Measurements from ENCODE around the gene PGA4.
"Not testable (repeated sequence)": the region's sequence is repeated elsewhere in the genome, so short reads cannot be mapped to it uniquely, and the experiment has no call there.

Gene PGA4

DNA sequence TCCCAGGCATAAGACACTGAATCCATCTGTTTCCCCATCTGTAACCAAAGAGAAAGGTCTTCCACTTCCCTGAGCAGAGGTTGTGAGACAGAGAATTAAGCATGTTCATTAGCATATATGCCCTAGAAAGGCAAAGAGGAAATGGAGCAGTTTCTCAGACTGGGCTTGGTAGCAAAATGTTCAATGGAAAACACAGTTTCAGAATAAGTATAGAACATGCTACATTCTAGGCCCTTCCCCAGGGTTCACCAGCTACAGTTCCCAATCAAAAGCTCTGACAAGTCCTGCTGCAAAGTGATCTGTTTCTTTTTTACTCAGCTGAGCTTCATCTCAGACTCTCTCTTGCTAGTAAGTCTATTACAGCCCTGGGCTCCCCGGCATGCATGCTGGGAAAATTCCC, 30.2 kb downstream of the PGA4 start:
- not testable (repeated sequence) for DNase-seq

DNA sequence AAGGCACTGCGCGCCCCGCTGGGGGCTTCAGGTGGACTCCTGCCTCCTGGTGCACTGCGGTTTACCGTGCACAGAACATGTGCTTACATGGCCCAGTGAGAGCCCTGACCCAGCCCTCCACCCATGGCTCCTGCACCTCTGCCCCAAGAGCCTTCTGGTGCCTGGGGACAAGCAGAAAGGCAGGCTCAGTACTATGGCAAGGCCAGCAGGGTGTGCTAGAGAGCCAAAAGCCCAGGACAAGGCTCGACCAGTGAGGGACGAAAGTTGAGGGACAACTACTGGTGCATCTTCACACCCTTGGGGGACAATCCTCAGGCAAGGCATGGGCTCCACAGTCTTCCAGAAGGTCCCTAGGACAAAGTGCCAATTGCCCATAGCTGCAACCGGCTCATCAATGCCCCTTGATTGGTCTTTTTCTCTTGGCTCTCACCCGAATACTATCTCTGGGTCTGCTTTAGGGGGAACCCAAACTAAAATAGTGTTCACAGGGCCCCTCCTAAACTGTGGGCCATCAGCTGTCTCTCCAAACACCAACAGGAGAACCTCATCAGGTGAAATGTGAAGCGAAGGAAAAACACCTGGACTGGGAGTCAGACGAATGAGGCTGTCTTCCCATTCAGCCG, 32.4 kb downstream of the PGA4 start:
- DNase-seq = peak; percentile 46

DNA sequence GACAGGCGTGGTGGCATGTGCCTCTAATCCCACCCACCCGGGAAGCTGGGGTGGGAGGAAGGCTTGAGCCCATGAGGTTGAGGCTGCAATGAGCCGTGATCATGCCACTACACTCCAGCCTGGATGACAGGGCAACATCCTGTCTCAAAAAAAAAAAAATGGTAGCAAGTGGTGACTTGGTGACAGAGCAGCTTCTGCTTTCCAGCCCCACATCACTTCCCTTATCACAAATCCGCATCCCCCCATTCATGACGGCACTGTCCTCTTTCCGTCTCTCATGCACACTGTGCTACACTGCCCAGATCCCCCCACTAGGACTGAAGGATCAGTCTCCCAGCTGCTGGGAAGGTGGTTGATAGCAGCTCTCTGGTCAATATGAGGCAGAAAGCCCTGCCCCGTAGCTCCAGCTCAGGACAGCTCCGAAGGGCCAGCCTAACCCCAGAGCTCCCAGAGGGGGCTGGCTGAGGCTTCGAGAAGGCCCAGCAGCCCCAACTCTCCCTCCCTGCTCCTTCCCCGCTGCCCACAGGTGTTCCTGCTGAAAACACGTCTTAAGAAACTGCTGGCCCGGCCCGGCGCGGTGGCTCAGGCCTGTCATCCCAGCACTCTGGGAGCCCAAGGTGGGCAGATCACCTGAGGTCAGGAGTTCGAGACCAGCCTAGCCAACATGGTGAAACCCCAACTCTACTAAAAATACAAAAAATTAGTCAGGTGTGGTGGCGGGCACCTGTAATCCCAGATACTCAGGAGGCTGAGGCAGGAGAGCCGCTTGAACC, 34.7 kb downstream of the PGA4 start:
- no peak for DNase-seq

DNA sequence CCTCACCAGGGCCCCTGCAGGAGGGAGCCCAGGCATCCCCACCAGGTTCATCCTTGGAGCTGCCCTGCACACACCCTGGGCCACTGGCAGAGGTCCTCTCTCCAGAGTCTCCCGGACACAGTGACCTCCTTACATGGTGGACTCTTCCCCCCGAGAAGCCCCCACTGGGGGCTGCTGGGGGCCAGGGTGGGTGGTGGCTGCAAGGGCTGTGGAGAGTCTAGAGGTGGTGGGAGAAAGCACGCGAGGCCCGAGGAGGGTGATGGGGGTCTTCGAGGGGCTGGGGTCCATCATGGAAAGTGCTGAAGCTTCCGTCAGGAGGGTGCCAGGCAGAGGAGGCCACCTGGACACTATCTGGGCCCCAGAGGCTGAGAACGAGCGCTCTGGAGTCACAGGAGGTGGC, 36.4 kb downstream of the PGA4 start:
- no peak for DNase-seq

DNA sequence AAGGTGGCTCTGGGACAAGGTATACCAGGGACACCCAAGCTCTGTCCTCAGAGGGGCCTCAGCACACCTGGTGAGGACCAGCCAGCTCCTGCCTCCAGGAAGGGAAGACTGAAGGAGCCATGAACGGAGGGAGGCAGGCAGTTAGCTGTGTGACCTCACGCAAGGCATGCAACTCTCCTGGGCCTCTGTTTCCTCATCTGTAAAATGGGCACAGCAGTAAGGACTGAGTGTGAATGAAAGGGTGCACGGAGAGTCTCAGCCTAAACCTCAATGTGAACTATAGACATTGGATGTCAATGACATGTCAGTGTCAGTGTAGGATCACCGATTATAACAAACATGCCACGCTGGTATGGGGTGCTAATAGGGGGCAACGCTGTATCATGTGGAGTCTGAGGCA, 37.2 kb downstream of the PGA4 start:
- no peak for DNase-seq

DNA sequence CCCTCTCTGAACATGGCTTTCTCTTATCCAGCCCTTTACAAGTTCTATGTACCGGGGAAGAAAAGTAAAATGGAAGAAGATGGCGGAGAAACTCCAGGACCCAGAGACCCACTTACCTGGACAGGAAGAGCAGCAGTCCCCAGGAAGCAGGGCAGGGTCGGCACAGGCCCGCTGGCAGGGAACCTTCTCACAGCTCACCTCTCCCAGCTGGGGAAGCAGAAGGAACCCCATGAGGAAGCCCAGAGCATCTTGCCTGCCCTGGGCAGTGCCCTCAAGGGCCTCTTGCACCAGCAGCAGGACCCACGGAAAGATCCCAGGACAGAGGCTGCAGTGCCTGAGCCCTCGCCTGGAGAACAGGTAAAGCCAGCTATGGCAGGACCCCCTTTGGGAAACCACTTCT, 42.2 kb downstream of the PGA4 start:
- no peak for DNase-seq

DNA sequence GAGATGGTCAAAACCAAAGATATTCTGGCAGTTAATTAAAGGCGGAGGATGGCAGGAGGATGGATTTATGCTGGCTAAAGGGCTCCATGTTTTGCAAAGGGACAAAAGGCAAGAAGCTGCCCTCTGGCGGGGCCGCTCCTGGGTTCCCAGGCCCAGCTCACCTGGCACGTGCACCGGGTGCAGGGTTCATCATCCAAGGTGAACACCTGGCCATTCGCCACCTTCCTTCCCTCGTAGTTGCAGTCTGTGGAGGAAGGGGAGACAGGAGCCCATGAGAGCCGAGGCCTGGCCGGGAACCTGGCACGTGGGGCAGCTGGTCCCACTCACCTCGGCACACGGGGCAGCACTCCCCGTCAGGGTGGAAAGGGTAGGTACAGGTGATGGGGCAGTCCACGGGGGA, 42.6 kb downstream of the PGA4 start:
- no peak for DNase-seq

DNA sequence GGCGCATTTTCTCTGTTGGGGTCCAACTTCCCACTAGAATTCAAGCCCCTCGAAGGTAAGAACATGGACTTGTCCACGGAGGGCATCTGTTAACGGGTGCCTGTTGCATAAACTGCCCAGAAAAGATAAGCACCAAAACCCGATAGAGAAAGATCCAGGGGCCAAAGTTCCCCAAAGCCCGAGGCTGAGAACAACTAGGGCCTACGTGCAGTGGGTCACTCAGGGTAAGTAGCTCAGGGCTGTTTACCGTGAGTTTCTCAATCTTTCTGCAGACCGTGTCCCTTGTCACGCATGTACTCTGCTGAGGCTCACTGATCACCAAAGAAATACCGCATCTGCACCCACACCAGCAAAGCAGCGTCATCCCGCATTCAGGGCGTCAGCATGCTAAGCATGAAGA, 43.2 kb downstream of the PGA4 start:
- DNase-seq = no peak

DNA sequence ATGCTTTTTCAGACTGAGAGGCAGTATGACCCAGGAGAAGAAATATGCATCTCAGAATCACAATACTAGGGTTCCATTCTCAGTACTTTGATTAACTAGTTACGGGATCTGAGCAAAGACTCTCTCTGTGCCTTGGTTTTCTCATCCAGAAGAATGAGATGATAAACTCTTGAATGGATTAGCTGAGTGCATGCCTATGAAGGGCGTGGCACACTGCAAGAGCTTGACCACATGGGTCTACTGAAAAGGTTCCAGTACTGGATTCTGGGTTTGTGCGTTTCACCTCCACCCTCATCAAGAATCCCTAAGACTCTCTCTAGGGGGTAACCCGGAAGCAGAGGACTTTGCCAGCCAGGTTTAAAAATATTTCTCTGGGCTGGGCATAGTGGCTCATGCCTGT, 44.5 kb downstream of the PGA4 start:
- DNase-seq = no peak

DNA sequence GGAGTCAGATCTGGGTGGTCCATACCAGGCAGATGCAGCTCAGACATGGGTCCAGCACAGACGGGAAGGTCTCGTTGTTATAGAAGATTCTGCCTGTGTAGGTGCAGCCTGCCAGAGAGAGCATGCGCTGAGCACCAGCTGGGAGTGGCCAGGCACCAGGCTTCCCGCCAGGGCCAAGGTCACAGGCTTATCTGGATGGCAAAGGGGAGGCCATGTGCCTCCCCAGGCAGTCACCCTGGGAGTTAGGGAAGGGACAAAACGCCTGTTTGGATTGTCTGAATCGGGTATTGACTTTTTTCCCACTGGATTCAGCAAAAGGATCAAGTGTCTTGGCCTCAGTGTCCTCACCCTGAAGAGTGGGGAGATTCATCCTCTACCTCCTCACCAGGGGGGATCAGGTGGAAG, 45.3 kb downstream of the PGA4 start:
- no peak for DNase-seq

DNA sequence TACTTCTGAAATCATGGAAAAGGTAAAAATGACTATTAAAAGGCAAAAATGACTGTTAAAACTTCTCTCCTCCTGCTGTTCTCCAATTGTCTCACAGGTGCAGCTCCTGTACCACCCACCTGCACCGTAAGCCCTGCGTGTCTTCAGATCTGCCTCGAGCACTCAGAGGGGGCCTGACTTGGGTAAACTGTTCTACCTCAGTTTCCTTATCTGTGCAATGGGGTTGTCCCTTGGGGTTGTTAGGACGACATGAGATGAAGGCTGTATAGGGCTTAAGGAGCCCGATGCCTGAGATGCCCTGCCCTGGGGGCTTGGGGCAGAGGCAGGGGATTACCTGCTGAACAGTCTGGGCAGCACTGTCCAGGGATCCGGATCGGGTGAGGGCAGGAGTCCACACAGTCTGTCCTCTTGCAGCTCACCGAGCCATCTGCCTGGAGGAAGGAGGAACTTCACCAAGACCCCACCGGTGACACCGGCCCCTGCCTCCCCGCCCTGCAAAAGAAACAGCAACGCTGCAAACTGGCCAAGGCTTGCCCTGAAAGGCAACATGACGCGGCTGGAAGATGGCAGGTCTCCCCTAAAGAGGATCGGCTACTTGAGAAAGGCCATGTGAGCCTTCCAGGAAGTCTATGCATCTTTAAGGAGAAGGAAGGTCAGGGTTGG, 46.6 kb downstream of the PGA4 start:
- no peak for DNase-seq

DNA sequence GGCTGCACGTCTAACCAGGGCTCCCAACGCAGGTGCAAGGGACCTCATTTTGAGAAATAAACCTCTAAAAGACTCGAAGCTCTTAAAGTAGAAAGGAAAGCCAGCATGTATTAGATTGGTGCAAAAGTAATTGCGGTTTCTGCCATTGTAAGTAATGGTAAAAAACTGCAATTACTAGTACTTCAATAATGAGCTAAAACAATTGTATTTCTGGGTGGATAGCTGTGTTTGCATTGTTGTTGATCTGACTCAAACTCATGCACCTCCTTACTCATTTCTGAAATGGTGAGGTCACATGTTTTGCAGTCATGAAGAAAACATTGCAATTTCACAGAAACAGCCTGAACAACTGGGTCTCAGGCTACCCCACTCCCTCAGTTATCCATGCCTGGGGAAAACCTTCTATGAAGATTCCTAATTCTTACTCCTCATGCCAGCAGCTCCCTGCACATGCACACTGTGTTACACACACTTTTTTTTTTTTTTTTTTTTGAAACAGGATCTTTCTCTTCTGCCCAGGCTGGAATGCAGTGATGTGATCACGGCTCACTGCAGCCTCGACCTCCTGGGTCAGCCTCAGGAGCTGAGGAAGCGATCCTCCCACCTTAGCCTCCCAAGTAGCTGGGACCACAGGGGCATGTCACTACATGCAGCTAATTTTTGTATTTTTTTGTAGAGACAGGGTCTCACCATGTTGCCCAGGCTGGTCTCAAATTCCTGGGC, 48.4 kb downstream of the PGA4 start:
- no peak for DNase-seq

DNA sequence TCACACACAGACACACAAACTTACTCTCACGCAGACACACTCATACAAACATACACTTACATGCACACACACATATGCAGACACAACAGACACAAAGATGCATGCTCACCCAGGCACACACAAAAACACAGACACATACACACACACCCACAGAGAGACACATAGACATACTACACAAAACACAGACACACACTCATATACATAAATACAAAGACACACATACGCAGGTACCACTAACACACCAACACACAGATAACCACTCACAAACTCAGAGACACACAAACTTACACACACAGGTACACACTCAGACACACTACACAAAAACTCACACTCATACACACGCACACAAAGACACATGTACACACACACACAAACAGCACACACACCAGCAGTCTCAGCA, 50.6 kb downstream of the PGA4 start:
- no peak for DNase-seq

DNA sequence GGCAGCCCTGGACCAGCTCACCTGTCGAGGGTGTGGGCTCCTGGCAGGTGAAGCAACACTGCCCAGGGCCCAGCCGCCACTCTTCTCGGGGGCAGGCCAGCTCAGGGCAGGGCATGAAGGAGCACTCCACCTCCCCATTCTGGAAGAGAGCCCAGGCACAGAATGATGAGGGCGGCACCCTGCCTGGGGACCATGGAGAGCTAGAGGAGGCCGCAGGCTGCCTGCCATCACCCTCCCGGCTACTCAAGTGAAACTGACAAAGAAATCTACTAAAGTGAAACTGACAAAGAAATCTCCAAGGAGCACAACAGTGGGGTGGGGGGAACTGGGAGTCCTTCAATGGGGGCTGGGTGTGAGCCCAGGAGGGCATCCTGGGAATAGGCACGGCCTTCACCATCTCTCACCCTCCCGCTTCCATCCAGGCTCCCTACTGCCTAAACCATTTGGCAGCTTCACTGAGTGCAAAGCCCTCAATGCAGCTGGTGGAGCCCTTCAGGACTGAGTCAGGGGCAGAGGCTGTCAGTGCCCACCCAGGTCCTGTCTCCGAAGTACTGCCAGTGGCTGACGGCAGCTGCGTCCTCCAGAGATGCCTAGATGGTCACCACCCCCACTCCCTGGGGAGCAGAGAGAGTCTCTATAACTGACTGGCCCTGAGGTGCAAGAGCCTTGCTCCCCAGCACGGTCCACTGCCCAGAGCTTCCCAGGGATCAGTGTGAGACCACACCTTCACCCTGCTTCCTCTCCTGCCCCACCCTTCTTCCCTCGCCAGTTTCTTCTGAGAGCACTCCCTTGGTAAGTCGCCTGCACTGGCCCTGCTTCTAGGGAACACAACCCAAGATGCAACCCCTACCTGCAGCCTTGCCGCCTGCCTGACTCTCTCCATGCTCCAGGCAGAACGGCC, 51.3 kb downstream of the PGA4 start:
- DNase-seq = no peak

DNA sequence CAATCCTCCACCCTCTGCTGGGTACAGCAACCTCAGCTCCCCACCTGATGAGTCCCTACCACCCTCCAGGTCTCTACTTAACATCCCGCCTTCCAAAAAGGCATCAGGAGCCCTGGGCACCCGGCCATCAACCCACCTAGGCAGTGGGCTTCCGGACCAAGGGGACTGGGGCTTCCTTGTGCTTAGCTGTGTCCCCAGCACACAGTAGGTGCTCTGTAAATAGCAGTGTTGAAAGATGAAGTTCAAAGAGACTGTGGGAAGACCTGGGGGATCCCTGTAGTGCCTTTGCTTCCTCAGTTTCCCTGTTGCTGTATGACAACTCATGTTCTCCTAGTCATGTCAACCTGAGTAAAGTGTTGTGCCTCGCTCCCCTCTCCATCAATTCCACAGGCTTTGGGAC, 51.9 kb downstream of the PGA4 start:
- DNase-seq = no peak

DNA sequence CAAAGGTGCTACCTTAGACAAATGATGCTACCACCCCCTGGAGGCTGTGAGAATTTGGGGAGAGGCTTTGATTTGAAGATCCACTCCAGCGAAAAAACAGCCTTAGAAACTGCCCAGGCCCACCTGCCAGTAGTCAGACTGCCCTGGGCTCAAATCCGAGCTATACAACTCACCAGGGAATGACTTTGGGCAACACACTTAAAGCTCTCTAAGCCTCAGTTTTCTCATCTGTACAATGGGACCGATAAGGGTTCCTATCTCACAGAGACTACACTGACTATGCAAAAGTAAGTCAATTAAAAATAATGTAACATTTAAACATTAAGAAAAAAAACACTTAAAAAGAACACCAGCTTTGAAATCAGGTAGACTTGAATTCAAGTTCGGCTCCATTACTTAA, 53.0 kb downstream of the PGA4 start:
- no peak for DNase-seq

DNA sequence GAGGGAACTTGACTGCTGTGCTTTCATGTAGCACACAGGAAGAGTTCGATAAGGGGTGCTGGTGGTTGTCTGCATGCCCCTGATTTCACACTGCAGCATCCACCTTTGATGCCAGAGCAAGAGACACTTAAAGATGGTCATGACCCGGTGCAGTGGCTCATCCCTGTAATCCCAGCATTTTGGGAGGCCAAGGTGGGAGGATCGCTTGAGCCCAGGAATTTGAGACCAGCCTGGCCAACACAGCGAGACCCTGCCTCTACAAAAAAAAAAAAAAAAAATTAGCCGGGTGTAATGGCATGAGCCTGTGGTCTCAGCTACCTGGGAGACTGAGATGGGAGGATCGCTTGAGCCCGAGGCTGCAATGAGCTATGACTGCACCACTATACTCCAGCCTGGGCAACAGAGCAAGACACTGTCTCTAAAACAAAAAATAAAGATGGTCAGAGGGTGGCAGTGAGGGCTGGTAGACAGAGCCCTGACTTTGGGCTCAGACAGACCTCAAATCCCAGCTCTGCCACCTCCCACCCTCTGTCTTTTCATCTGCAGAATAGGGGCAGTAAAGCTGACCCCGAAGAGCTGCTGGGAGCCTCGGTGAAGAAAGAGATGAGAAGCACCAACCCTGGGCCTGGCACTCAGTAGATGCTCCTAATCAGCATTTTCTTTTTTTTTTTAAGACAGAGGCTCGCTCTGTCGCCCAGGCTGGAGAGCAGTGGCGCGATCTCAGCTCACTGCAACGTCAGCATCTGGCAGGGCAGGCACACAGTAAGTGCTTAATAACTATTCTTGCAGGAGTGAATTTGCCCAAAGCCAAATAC, 55.2 kb downstream of the PGA4 start:
- no peak for DNase-seq

DNA sequence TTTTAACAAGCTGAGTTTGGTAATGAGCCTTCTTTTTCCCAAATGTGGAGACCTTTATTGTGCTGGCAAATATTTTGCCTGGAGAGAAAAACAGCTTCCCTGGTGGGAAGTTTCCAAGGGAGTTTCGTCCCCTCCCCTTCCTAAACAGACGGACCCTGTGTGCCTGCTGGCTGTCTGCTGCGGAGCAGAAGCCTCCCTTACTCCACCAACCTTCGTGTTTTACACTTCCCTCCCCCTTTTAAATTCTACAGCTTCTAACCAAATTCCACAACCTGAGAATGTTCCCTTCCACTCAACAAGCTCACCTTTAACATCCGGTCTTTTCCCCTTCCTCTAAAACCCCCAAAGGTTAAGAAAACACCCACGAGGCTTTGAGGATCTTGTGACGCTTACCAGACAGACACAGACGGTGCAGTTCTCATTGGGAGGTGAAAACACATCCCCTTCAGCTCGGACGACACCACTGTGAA, 55.9 kb downstream of the PGA4 start:
- no peak for DNase-seq

DNA sequence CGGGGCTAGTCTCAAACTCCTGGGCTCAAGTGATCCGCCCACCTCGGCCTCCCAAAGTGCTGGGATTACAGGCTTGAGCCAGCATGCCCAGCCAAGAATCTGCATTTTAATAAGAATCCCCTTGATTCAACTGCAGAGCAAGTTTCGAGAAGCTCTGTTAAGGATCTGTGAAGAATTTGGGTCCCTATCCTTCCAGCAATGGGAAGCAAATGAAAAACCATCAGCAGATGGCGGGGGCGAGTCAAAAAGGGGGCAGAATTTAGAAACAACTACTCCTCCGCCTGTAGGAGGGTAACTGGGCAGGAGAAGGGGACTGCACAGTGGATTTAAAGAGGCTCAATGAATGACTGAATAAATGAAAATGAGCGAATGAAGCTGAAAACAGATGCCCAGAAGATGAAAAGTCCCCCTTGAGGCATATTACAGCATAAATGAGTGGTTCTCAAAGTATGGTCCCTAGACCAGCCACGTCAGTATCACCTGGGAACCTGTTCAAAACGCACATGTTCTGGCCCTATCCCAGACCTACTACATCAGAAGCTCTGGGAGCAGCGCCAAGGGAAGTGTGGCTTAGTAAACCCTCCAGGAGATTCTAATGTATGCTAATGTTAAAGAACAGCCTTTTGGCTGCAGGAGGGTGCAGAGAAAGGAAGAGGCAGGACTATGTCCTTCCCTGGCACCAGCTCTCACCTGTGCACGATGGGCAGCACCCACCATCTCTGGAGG, 58.0 kb downstream of the PGA4 start:
- no peak for DNase-seq

DNA sequence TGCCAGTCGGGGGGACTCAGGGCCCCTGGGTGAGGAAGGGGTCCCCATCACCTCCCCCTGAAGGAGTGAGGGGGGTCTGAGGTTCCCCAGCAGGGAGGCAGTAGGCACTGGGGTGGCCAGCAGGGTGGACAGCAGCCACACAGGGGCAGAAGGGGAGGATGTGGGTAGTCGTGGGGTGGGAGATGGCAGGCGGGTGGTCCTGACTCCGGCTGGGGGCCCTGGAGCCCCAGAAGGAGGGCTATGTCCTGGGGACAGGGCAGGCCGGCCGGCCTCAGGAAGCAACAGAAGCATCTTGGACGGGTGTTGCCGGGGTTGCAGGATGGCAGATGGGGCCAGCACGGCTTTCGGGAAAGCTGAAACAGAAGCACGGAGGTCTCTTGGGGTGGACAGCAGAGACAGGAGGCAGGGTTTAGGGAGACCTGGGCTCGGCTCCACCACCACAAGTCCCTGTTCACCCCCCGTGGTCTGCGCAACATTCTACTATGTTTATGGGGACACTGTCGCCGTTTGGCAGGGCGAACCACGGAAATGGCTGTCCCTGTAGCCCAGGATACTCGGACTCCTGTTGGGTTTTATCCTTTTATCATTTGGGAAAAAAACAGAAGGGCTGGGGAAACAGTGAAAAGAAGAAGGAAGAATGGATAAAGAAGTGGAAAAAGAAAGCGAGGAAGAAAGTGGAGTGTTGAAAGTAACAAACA, 58.9 kb downstream of the PGA4 start:
- no peak for DNase-seq
